Measurements from ENCODE around the gene RWDD1.

RWDD1 gene, protein sequence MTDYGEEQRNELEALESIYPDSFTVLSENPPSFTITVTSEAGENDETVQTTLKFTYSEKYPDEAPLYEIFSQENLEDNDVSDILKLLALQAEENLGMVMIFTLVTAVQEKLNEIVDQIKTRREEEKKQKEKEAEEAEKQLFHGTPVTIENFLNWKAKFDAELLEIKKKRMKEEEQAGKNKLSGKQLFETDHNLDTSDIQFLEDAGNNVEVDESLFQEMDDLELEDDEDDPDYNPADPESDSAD

DNA sequence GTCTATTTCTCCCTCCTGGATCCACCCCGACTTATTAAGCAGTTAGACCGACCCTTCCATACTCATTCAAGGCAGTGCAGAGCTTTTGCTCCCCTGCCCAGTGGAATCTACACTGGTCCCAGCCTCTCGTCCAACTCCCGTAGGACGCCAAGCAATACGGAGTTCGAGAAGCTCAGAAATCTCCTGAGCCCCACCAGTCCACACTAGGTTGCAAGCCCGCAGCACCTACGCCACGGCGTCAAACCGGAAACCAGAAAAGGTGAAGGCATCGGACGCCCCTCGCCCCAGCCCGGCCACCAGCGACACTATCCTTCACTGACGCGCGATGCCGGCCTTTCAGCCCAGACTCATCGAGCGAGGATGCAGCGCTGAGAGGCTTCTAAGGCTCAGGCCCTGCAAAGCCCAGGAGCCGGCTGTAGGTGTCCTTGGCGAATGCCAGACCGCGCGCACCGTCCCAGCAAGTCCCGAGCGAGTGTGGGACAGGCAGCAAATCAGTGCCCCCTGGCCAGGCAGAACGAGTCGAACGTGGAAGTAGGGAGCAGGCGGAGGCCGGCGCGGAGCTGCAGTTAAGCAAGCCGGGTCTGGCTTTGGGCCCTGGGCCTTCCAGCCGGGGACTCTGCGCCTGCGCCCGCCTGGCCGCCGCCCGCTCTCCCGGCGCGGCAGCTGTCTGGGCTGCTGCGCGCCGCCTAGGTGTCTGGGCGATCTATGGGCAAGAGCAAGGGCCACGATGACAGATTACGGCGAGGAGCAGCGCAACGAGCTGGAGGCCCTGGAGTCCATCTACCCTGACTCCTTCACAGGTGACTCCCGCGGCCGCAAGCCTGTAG, at the start of gene RWDD1:
TSS of gene RWDD1 (plus strand) at position 649 of the 827 bp plus-strand sequence. CDS start at position 728, 79 bp downstream.
- DNase-seq: peak; percentile 99

DNA sequence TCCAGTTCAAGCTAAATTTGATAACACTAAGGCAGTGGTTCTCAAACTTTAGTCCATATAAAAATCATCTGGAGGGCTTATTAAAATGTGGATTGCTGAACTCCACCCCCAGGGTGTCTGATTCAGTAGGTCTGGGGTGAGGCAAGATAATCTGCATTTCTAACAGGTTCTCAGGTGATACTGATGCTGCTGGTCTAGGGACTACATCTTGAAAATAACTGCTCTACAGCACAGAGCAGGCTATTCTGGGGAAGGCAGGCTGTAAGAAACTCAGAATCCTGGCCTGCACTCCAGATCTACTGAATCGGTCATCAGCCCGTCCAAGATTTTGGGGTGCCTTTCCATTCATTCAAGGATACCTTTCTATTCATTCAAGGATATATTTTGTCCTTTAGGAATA, 48.4 kb upstream of the RWDD1 start:
- DNase-seq: no peak

- no peak for DNase-seq
These were observed 47.1 kb upstream of the RWDD1 start for GRCh38 chr6:116524236-116524635.

- DNase-seq: no peak
These were observed 43.2 kb upstream of the RWDD1 start for GRCh38 chr6:116528133-116528532.

DNA sequence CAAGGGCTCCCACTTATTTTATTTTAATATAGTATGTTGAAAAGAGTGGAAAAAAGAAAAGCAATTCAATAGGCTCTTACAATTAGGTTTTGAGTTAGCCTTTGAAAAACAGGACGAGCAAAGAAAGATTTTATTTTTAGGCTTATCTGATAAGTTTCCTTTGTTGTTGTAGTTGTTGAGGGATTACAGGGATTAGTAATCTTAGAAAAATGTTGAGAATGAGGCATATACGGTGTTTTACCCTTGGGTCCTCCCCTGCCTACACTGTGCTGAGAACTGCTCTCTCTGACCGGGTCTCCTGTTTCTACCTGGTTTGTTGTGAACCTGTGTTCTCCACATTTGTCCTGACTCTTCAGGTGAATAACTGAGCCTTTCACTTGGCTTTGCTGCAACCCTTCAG, 42.5 kb upstream of the RWDD1 start:
- no peak for DNase-seq

- no peak for DNase-seq
These were observed 41.6 kb upstream of the RWDD1 start for GRCh38 chr6:116529466-116530290.

DNA sequence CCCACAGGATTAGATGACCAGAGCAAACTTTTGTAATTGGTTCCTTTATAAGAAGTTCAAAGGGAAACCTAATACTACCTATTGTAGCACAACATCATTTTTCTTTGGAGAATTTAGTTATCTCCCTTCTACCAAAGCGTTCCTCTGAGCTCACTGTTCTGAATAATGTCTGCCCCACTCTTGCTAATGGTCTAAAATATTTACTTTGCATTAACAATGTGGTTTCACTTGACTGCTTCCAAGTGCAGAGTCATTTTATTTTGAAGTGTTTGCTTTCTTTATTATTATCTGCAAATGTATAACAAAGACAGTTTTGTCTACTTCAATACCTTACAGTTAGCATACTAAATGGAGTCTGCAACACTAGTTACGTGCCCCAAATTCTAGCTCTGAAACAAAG, 40.9 kb upstream of the RWDD1 start:
- no peak for DNase-seq

- peak; percentile 66 to 75 for DNase-seq
These were observed 39.4 kb upstream of the RWDD1 start for GRCh38 chr6:116531675-116532570.

DNA sequence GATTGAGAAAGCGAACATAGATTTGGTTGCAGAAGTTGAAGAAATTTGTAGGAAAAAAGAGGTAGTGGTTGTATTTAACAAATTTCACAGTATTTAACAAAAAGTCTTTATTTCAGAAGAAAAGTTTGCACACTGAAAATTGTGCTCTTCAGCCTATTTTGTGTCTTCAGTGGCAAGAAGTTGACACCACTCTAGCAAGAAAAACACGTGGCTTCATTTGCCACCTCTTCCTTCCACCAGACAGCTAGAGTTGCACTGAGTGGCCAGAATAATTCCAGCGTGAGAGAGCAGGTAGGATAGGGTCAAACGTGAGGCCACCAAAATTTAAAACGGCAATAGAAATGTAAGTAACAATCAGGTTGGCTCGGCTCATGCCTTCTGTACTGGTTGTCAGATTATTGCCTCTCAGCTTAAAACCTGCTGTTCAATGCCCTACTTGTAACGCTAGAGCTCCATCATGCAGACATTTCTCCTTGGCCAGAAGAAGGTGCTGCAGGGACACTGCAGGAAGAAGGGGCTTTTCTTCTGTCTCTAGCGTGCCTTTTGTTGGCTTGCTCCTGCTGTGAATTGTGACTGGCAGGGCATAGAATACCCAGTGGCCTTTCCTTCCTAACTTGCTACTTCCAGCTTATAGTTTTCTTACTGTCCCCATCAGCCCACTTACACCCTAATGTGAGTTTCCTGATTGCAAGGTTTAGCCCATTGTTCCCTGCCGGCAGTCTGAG, 37.9 kb upstream of the RWDD1 start:
- DNase-seq: no peak

DNA sequence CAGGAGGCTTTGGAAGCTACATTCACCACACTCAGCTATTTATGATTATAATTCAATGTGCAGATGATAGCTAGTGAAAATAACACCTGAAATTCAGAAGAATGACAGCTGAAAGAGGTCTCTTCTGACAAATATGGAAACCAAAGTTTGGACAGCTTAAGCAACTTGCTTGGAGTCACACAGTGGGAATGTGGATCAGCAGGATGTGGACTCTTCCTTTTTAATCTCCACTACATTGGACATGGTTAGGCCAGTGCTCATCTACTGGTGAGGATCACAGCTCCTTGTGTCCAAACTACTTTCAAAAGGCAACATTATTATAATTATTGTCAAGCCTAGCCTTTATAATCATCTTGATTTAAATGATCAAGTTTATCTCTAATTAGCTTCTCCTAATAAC, 36.2 kb upstream of the RWDD1 start:
- DNase-seq: no peak

DNA sequence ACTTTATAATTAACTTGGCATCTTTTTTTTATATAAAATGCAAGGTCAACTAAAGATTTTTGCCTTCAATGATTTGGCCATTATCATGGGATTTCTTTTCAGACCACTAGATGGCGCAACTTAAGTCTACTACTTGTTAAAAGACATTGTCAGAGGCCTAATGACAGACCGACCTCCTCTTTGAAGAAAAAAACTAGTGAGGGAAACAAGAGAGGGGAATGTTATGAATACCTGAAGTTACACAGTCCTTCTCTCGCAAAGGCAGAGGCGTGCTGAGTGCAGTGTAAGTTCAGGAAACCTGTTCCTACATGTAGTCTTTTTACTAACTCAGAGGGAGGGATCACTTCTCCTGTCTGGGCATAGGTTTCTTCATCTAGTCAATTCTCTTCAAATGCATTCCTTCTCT, 35.1 kb upstream of the RWDD1 start:
- DNase-seq: peak in 1 of 2 donors; percentile 70

- DNase-seq: no peak
These were observed 28.9 kb upstream of the RWDD1 start for GRCh38 chr6:116542426-116542825.

DNA sequence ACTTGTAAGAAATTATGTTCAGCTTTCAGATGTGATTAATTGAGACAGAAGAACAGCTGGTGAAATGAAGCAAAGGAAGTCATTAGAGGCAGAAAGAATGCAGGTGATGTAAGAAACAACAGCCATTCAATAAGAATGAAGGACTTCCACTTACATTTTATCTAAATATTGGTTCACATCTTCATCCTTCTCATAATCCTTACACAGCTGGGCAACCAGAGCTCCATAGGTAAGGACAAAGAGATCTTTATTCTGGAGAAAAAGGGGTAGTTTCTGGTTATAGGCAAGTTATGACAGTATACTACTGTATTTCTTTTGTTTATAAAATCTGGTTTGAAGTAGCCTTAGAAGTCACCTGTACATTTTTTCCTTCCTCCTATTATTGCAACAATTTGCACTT, 28.2 kb upstream of the RWDD1 start:
- no peak for DNase-seq

GRCh38 chr6:116545651-116546050, 25.7 kb upstream of the RWDD1 start, which contains the start of gene TRAPPC3L:
TSS of gene TRAPPC3L (minus strand) at chr6:116545684. CDS start at chr6:116545514, 170 bp downstream.
- DNase-seq: no peak

GRCh38 chr6:116547358-116547757, 23.9 kb upstream of the RWDD1 start:
- no peak for DNase-seq

DNA sequence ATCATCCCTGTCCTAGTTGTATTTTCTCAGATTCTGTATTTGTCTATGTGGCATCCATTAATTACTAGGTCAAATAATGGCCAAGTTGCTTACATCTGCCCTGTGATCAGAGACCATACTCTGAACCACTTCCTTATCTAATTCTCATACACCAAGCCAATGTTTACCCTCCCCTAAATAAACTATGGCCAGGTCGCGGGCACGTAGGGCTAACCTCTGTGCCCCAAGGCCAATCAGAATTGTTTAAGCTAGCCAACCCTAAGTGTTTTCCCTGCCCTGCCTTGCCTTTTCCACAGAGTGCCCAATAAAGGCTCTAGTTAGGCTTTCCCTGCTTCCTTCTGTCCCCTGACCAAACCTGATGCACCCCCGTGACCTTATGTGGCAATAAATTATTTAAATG, 20.5 kb upstream of the RWDD1 start:
- DNase-seq: no peak

GRCh38 chr6:116553451-116553850, 17.9 kb upstream of the RWDD1 start, which contains the start of gene CALHM4:
TSS of gene CALHM4 (plus strand) at chr6:116553751. CDS start at chr6:116553794, 43 bp downstream.
- no peak for DNase-seq

DNA sequence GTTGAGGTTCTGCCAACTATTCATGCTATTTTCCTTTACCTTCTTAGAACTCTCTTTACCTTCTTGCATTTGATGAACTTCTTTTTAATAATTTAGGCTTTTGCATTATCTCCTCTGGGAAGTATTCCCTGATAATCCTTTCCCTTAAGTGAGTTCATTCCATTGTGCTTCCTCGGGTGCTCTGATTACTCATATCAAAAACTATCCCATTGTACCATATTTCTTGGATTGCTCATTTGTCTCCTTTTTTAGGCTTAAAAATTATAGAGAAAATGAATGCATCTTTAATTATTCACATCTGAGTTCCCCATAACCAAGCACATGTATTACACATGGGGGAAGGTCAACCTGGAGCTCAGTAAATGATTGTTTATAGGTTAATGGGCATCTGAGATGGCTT, 15.2 kb upstream of the RWDD1 start:
- DNase-seq: no peak

DNA sequence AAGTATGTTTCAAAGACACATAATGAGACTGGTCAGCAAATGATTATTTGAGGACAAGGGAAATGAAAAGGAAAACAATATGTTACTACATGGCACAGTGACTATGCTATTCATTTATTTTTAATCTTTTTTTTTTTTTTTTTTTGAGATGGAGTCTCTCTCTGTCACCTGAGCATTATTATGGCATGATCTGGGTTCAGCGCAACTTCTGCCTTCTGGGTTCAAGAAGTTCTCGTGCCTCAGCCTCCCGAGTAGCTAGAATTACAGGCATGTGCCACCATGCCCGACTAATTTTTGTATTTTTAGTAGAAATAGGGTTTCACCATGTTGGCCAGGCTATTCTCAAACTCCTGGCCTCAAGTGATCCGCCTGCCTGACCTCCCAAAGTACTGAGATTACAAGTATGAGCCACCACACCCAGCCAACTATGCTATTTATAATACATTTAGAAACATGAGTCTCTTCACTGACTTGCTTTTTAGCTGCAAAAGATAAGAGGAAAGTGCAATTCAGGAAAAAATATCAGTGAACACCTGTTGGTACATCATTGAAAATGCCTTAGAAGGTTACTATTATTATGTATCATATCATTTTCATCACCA, 14.4 kb upstream of the RWDD1 start:
- DNase-seq: no peak

DNA sequence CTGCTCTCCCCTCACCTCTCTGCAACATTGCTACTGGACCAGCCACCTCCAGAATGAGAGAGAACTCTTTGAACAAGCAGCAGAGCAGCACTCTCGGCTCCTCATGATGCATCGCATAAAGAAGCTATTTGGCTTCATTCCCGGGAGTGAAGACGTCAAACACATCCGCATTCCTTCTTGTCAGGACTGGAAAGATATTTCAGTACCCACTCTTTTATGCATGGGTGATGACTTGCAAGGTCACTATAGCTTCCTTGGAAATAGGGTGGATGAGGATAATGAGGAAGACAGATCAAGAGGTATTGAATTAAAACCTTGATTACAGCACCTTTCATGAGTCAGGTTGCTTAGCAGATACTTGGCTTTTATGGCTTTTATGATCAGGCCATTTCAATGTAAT, 13.4 kb upstream of the RWDD1 start:
- DNase-seq: no peak

- no peak for DNase-seq
These were observed 11.2 kb upstream of the RWDD1 start for GRCh38 chr6:116560130-116560529.
